H1 (cell line): ENCODE measurements around the gene PYCARD. TPM values are rescaled to one million over a fixed set of nuclear protein-coding genes. Genes with fewer than 3 reads are reported as not detected.
"Not testable (repeated sequence)": the region's sequence is repeated elsewhere in the genome, so short reads cannot be mapped to it uniquely, and the experiment has no call there.

Source experiments
- CTCF ChIA-PET: fragments of 300-600 bp; sonication (Branson Sonifier 250); formaldehyde crosslinking; loops from one replicate; lab custom pipeline; 2021; ENCODE audit not compliant: partially characterized antibody; lab: Charles Lee
- POLR2A ChIA-PET: fragments of 300-600 bp; sonication (Branson Sonifier 250); formaldehyde crosslinking; loops from one replicate; lab custom pipeline; 2021; ENCODE audit warnings: inconsistent platforms; ENCODE audit not compliant: partially characterized antibody; lab: Charles Lee
- DNase-seq, 2 experiments: peaks; one replicate each; pipeline versions ENCODE4 v3.0.0 to v3.0.0-alpha.2; 2010 to 2022; ENCODE audit warnings: low spot score in 2 of 2, low read depth in 1 of 2, mixed read lengths in 1 of 2
- FAIRE-seq: peaks from 2 replicates; lab custom pipeline; 2011; peaks lifted over from hg19 to GRCh38; lab: Jason Lieb, UNC
- H2AFZ ChIP-seq: 2 replicates; pipeline ENCODE4 v1.8.1; 2012; ENCODE audit warnings: low read length, inconsistent platforms
- H2AK5ac ChIP-seq: 2 replicates; pipeline ENCODE4 v1.6.1; 2013; ENCODE audit warnings: low read depth, low read length
- H2BK120ac ChIP-seq: replicated peaks from 2 replicates; pipeline ENCODE3; 2013; ENCODE audit warnings: low read depth, low read length, inconsistent platforms
- H2BK12ac ChIP-seq: 2 replicates; pipeline ENCODE4 v1.6.1; 2013; ENCODE audit warnings: low read depth, low read length
- H2BK15ac ChIP-seq: 2 replicates; pipeline ENCODE4 v1.6.1; 2013; ENCODE audit warnings: low read length
- H2BK20ac ChIP-seq: 2 replicates; pipeline ENCODE4 v1.6.1; 2013; ENCODE audit warnings: low read length
- H2BK5ac ChIP-seq: 2 replicates; pipeline ENCODE4 v1.6.1; 2013; ENCODE audit warnings: low read depth, low read length
- H3K14ac ChIP-seq: 2 replicates; pipeline ENCODE4 v1.6.1; 2013; ENCODE audit warnings: inconsistent platforms; ENCODE audit not compliant: insufficient read length
- H3K18ac ChIP-seq: 2 replicates; pipeline ENCODE4 v1.6.1; 2013; ENCODE audit warnings: low read length; ENCODE audit errors: extremely low read depth
- H3K23ac ChIP-seq: 2 replicates; pipeline ENCODE4 v1.6.1; 2013; ENCODE audit warnings: inconsistent platforms; ENCODE audit not compliant: insufficient read length
- H3K23me2 ChIP-seq: 2 replicates; pipeline ENCODE4 v1.6.1; 2013; ENCODE audit warnings: low read depth, low read length
- H3K27ac ChIP-seq: 2 replicates; pipeline ENCODE4 v1.6.1; 2011; ENCODE audit warnings: low read depth, low read length, inconsistent platforms
- H3K27me3 ChIP-seq, 4 experiments: replicated peaks in 1 of 4; 1 replicate in 1 of 4; 2 replicates in 3 of 4; pipeline versions ENCODE4 v1.6.1 to v1.8.1; 2011 to 2013; ENCODE audit warnings: low read length in 3 of 4, mild to moderate bottlenecking in 3 of 4, inconsistent platforms in 2 of 4, mixed read lengths in 2 of 4, moderate library complexity in 1 of 4; ENCODE audit not compliant: control insufficient read depth in 3 of 4, insufficient read depth in 3 of 4; ENCODE audit errors: extremely low read depth in 1 of 4
- H3K36me3 ChIP-seq, 4 experiments: 2 replicates each; pipeline versions ENCODE4 v1.6.1 to v1.8.1; 2011 to 2013; ENCODE audit warnings: mild to moderate bottlenecking in 4 of 4, low read length in 3 of 4, moderate library complexity in 2 of 4, control low read depth in 1 of 4, inconsistent platforms in 1 of 4; ENCODE audit not compliant: insufficient read depth in 4 of 4, control insufficient read depth in 2 of 4
- H3K4ac ChIP-seq: replicated peaks from 2 replicates; pipeline ENCODE3; 2013; ENCODE audit warnings: low read length, low read depth, mixed read lengths, inconsistent platforms; ENCODE audit not compliant: insufficient read length
- H3K4me1 ChIP-seq, 4 experiments: replicated peaks in 1 of 4; 1 replicate in 1 of 4; 2 replicates in 3 of 4; pipeline versions ENCODE4 v1.6.1 to v1.8.1; 2011 to 2013; ENCODE audit warnings: low read length in 3 of 4, inconsistent platforms in 2 of 4, mixed read lengths in 1 of 4; ENCODE audit not compliant: insufficient read depth in 4 of 4, control insufficient read depth in 3 of 4
- H3K4me2 ChIP-seq, 2 experiments: 2 replicates each; pipeline versions ENCODE4 v1.6.1 to v1.8.1; 2011 to 2013; ENCODE audit warnings: low read depth in 2 of 2, low read length in 2 of 2, control low read depth in 1 of 2, inconsistent platforms in 1 of 2, mild to moderate bottlenecking in 1 of 2; ENCODE audit not compliant: insufficient read depth in 1 of 2
- H3K4me3 ChIP-seq, 4 experiments: fragments of 200-600, 300-600 bp in 1 of 4; sonication (generic), shearing (Covaris generic), sonication (Bioruptor Twin) in 1 of 4; 2 replicates each; pipeline versions ENCODE4 v1.5.1 to v1.8.1; 2011 to 2016; ENCODE audit warnings: low read length in 4 of 4, low read depth in 3 of 4, control low read depth in 2 of 4, inconsistent platforms in 2 of 4, mild to moderate bottlenecking in 2 of 4, mixed read lengths in 1 of 4, moderate library complexity in 1 of 4; ENCODE audit not compliant: insufficient read depth in 2 of 4; ENCODE audit errors: extremely low read depth in 1 of 4
- H3K56ac ChIP-seq: replicated peaks from 2 replicates; pipeline ENCODE3; 2013; ENCODE audit warnings: low read depth, mild to moderate bottlenecking, mixed read lengths, low read length, inconsistent platforms; ENCODE audit not compliant: insufficient read length
- H3K79me1 ChIP-seq: 2 replicates; pipeline ENCODE4 v1.6.1; 2013; ENCODE audit warnings: low read depth, low read length, control low read depth
- H3K79me2 ChIP-seq, 2 experiments: 2 replicates each; pipeline versions ENCODE4 v1.6.1 to v1.8.1; 2012 to 2013; ENCODE audit warnings: low read length in 2 of 2, mild to moderate bottlenecking in 2 of 2, inconsistent platforms in 1 of 2; ENCODE audit not compliant: insufficient read depth in 2 of 2, control insufficient read depth in 1 of 2
- H3K9ac ChIP-seq, 4 experiments: replicated peaks in 1 of 4; 1 replicate in 1 of 4; 2 replicates in 3 of 4; pipeline versions ENCODE4 v1.6.1 to v1.8.1; 2011 to 2013; ENCODE audit warnings: low read depth in 3 of 4, low read length in 3 of 4, control low read depth in 2 of 4, mild to moderate bottlenecking in 2 of 4, moderate library complexity in 2 of 4, inconsistent platforms in 1 of 4; ENCODE audit errors: extremely low read depth in 1 of 4
- H3K9me3 ChIP-seq, 2 experiments: 2 replicates each; pipeline versions ENCODE4 v1.6.1 to v1.8.1; 2012 to 2013; ENCODE audit warnings: mild to moderate bottlenecking in 2 of 2, moderate library complexity in 2 of 2, control low read depth in 1 of 2, inconsistent platforms in 1 of 2, low read depth in 1 of 2, low read length in 1 of 2, mixed read lengths in 1 of 2; ENCODE audit not compliant: insufficient read depth in 2 of 2
- H4K20me1 ChIP-seq, 2 experiments: replicated peaks in 1 of 2; 2 replicates each; pipeline versions ENCODE3 to v1.8.1; 2011 to 2013; ENCODE audit warnings: inconsistent platforms in 2 of 2, low read length in 2 of 2, mild to moderate bottlenecking in 1 of 2; ENCODE audit not compliant: insufficient read depth in 2 of 2, control insufficient read depth in 1 of 2
- H4K5ac ChIP-seq: 2 replicates; pipeline ENCODE4 v1.6.1; 2013; ENCODE audit warnings: low read length, low read depth, mixed read lengths, inconsistent platforms; ENCODE audit not compliant: insufficient read length
- H4K8ac ChIP-seq: 2 replicates; pipeline ENCODE4 v1.8.0; 2013; ENCODE audit warnings: mild to moderate bottlenecking, moderate library complexity, low read length, inconsistent platforms; ENCODE audit not compliant: insufficient read depth; ENCODE audit errors: extremely low read depth
- H4K91ac ChIP-seq: replicated peaks from 2 replicates; pipeline ENCODE3; 2013; ENCODE audit warnings: low read length, mixed read lengths, inconsistent platforms; ENCODE audit not compliant: insufficient read length
- WGBS, 2 experiments: shearing (Covaris generic) in 1 of 2; methylation state at CpG; one replicate each; pipeline versions ENCODE4 v1.1.6 to v1.1.7; 2013 to 2015; ENCODE audit warnings: low lambda C conversion rate in 2 of 2, mixed read lengths in 2 of 2, inconsistent platforms in 1 of 2, low coverage in 1 of 2, missing lambda C conversion rate in 1 of 2; ENCODE audit not compliant: insufficient replicate concordance in 2 of 2, insufficient coverage in 1 of 2, insufficient read length in 1 of 2; ENCODE audit errors: extremely low coverage in 1 of 2, missing lambda C conversion rate in 1 of 2; 5-methylcytosine and 5-hydroxymethylcytosine counted together
- polyA plus RNA-seq, 7 experiments: library from polyadenylated mRNA; depleted of rRNA in 3 of 7; stranded (reverse) in 5 of 7; unstranded in 2 of 7; fragments of >200 nt in 5 of 7; fragments of 200-250 nt in 2 of 7; gene quantifications; 1 replicate in 5 of 7; 2 replicates in 1 of 7; 4 replicates in 1 of 7; pipeline versions ENCODE4 v1.2.1 to v1.2.3, GENCODE V29; 2011 to 2013; ENCODE audit warnings: missing spikeins in 2 of 7, mixed read lengths in 2 of 7
- total RNA-seq: library from RNA; stranded (reverse); fragmentation: NEBNext Ultra II Directional; extraction: Animal tissue kit (Norgen Biotek cat#: 25700); gene quantifications from 2 replicates; pipeline ENCODE4 v1.2.1, GENCODE V29; 2021

Gene PYCARD
- total and polyA plus RNA-seq, 2 of the 8 experiments (the other 6 are each of a cell fraction or from before 2014, with no cell fraction given): 29.9 to 77.9 TPM

- 88% methylated on average over 7 of the region's 8 CpGs; no CpG with 5 or more reads in 1 of the 2 experiments for WGBS, 2 experiments
- H4K91ac ChIP-seq, FAIRE-seq: not testable (repeated sequence)
These were observed 2.4 kb downstream of the PYCARD start for GRCh38 chr16:31200111-31200510.

More at GRCh38 chr16:31200111-31200510, 2.4 kb downstream of the PYCARD start:
- H3K4me3 ChIP-seq, H2AK5ac ChIP-seq, H2BK120ac ChIP-seq, H4K8ac ChIP-seq, H3K79me1 ChIP-seq, H3K14ac ChIP-seq, H3K56ac ChIP-seq, H2BK5ac ChIP-seq, H3K4me2 ChIP-seq, H2BK20ac ChIP-seq, H2AFZ ChIP-seq, H3K79me2 ChIP-seq, H3K27me3 ChIP-seq, H3K23ac ChIP-seq, H2BK12ac ChIP-seq, H3K27ac ChIP-seq, H3K9ac ChIP-seq, H4K5ac ChIP-seq, DNase-seq, H2BK15ac ChIP-seq, H3K4me1 ChIP-seq, H3K18ac ChIP-seq, H3K4ac ChIP-seq, H3K9me3 ChIP-seq: not testable (repeated sequence)
- Histone ChIP-seq H4K20me1 (peaks cover 4 to 13% of the 10 kb centered on the region in 2 experiments), H3K23me2 (peaks cover 15% of the 10 kb centered on the region; the same call in 1 of the 2 replicates), H3K36me3 (peaks cover 0 to 15% (median 14%) of the 10 kb centered on the region in 4 experiments; a peak in 7 of 8 replicates)
- CTCF ChIA-PET: interaction anchor here (1.0 to 1.3 kb wide), 4 partner anchors 14 to 261 kb away, joined by 3 to 4 read pairs (median 3); partner anchors contain the start of gene ZNF843
- POLR2A ChIA-PET: interaction anchor here (1.3 to 24.0 kb wide), 8 partner anchors 3 to 251 kb away, joined by 4 to 430 read pairs (median 148); partner anchors contain the start of genes FUS, ORAI3, PYCARD and PYDC1
